GM19025 (cell line): ENCODE measurements around the gene NDUFAF7.
"Not testable (repeated sequence)": the region's sequence is repeated elsewhere in the genome, so short reads cannot be mapped to it uniquely, and the experiment has no call there.

Source experiments
- ATAC-seq: cut with Tn5 transposase; IDR thresholded peaks from one replicate; pipeline ENCODE4 v1.9.1; 2021; ENCODE audit warnings: mild to moderate bottlenecking, low read depth, moderate library complexity; ENCODE audit not compliant: unreplicated experiment

The NDUFAF7 gene, protein sequence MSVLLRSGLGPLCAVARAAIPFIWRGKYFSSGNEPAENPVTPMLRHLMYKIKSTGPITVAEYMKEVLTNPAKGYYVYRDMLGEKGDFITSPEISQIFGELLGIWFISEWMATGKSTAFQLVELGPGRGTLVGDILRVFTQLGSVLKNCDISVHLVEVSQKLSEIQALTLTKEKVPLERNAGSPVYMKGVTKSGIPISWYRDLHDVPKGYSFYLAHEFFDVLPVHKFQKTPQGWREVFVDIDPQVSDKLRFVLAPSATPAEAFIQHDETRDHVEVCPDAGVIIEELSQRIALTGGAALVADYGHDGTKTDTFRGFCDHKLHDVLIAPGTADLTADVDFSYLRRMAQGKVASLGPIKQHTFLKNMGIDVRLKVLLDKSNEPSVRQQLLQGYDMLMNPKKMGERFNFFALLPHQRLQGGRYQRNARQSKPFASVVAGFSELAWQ

DNA sequence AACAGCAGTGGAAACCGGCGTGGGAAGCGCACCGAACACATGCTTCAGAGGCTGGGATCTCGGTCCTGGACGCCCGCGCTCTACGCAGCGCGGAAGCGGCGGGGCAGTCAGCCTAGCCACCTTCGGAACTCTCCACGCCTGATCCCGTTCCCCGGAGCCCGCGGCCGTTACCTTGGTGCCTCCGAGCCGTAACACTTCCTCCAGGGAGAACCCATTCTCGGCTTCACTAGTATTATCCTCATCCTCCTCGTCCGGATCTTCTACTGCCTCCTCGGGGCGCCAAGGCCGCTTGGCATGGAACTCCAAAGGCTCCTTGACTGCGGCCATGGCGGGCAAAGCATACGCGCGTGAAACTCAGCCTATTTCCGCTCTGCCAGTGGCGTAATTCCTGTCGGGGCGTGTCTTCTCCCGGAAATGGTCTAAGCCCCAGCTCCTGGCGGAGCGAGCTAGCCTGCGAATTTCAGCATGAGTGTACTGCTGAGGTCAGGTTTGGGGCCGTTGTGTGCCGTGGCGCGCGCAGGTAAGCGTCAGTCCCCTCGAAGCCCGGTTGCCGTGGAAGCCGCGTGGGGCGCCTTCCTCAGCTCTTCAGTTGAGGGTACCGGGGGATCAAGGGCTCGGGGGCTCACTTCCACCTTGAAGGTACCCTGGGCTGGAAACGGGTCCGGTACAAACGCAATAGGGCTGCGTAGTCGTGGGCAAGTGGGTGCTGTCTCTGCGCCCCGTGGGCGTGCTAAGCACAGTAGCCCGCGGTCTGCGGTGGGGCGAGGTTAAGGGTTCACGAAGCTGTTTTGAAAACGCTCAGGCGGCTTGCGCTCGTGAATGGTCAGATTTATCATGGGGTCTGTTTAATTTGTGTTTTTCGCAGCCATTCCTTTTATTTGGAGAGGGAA is at the start of gene NDUFAF7, which contains the start of gene CEBPZ:
Gene NDUFAF7 (plus strand): TSS at position 418 of the 890 bp plus-strand sequence. CDS start 48 bp downstream, at position 466.
Gene CEBPZ (minus strand): TSS at position 356 of the 890 bp plus-strand sequence. CDS start 29 bp downstream, at position 327.
- peak; percentile 95 for ATAC-seq

DNA sequence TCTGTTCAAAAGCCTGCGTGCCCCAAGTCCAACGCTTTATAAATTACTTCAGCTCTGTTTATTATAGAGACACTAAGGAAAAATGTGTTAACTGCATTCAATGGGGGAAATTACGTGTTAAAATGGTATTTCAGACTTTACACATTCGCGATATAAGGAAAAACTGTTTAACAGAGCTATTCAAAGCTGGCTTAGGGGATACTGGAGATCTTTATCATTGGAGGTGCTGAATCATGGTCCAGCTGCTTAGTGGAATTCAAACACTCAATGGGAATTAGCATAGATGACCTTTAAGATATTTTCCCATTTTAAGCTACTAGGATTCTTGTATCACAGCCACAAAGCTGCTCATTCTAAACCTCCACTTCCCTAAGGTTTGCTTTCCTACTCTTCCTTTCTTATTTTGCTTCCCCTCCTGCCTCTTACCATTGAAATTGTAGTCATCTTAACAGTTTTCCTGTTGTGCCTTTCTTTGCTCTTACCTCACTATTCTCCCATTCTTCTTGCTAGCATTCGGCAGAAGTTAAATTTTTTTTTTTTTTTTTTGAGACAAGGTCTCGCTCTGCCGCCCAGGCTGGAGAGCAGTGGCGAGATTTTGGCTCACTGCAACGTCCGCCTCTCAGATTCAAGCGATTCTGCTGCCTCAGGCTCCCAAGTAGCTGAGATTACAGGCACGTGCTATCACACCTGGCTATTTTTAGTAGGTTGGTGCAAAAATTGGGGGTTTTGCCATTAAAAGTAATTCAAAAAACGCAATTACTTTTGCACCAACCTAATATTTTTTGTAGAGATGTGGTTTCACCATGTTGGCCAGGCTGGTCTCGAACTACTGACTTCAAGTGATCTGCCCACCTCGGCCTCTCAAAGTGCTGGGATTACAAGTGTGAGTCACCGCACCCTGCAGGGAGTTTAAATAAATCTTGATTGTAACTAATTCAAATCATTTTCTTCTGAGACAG is 49.5 kb upstream of the NDUFAF7 start:
- no peak for ATAC-seq

DNA sequence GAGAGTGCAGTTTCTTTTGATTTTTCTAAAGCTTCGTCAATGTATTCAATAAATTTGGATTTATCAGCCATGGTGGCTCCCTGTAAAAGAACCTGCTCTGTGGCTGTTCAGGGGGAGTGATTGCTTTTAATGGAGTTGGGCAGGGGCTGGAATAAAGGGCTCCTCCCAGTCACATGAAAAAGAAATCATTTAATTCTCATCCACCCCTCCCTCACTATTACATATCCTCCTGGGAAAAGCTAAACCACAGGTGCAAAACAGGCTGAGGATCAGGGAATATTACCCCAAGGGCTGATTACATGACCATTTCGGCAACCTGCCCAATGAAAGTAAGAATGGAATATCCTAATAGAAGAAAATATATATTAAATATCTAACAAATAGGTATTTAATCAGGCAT is 42.9 kb upstream of the NDUFAF7 start, which contains the start of gene SULT6B1:
Gene SULT6B1 (minus strand): TSS at position 101 of the 400 bp plus-strand sequence. CDS start 30 bp downstream, at position 71.
- ATAC-seq, result no peak

DNA sequence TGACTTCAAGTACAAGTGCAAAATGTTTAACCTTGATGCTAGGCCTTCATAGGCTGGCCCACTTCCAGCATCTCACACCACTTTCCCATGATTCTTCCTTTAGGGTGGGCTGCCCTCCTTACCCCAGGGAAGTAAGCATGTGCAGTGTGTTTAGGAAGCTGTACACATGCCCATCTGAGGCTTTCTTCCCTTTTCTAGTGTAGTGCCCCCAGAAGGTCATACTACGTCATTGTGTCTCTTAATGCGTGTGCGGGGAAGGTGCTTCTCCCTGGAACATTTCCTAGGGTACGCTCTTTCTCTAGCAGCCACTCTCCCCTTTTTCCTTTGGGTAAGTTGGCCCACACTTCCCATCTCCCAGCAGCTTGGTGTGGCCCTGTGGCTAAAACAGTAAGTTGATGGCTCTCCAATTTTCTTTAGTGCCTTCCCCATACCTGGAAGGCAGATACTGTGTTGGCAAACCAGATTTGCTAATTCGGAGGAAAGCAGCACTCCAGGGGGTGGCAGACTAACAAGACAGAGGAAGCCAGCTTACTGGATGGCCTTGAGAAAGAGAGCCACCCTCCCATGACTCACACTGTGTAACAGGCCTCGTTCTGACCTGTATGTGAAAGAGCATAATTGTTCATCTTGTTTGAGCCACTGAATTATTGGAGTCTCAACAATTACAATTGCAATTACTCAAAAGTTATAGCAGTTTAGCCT is 41.9 kb upstream of the NDUFAF7 start:
- ATAC-seq, result no peak

DNA sequence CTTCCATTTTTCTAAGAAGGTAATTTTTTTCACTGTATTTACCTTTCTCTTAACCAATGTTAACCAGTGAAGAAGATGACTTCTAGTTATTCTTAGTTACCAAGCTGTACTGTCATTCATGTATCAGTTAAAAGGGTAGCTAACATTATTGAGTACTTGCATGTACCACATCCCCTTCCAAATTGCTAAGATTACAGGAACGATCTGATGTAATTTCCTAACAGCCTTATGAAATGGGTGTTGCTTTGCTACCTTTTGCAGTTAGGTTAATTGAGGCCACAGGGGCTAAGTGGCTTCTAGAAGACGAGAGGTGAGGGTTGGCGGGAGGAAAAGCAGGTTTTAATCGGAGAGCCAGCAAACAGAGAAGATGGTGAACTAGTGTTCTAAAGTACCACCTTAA is 41.2 kb upstream of the NDUFAF7 start:
- ATAC-seq, result no peak

DNA sequence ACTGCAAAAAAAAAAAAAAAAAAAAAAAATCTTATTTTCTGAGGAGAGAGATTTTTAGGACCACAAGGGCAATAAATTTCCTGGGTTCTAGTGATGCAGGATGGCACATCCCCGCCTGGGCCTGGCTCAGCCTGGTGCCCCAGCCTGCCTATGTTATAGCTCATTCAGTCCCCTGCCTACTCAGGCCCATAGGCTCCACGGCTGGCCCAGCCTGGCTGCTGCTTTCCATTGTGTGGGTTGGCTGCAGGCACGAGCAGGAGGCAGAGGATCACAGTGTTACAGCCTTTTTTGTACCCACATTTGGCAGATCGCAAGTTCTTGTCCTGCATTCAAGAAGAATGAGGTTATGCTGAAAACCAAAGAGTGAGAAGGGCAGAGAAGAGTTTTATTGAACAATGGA is 40.2 kb upstream of the NDUFAF7 start:
- no peak for ATAC-seq

DNA sequence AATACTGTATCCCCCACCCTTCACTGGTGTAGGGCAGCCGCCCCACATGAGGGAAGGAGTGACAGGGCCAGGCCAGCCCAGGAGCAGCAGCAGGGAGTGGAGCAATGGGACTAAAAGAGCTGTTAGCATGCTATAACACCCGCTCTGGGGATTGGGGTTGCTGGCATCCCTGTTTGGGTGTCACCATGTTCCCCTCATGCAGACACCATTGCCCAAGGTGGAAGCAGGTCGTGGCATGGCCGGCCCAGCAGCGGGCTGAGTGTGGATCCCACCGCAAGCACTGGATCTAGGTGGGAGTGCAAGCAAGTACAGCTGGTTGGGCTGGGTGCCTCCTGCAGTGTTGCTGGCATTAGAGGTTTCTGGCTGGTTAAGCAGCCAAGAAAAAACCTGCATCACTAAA is 39.7 kb upstream of the NDUFAF7 start:
- ATAC-seq, result no peak

DNA sequence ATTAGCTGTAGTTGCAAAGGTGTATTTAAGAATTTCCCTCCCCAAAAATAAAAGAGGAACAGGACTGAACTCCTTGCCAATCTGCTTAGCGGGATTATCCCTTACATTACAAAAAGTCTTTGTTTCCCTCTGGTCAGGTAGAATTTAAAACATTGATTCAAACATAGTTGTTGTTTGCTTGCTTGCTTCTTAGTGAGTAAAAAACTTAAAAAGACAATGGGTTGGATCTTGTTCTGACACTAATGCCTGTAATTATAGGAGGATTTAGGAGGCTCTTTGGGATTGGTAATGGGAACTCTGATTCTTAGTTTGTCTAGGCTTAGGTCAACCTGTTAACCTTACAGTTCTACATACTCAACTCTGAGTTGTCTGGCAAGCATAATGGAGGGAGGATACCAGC is 38.9 kb upstream of the NDUFAF7 start:
- ATAC-seq, result no peak

DNA sequence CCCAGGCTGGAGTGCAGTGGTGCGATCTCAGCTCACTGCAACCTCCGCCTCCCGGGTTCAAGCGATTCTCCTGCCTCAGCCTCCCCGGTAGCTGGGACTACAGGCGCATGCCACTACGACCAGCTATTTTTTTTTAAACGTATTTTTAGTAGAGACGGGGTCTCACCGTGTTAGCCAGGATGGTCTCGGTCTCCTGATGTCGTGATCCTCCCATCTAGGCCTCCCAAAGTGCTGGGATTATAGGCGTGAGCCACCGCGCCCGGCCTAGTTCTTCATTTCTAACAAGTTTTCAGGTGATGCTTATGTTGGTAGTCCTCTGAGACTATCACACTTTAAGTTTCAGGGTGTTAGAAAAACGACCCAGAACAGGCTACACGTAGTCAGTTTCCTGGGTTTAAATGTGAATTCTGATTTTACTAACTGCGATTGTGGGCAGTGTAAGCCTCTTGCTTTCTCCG is 35.6 kb upstream of the NDUFAF7 start:
- not testable (repeated sequence) for ATAC-seq

DNA sequence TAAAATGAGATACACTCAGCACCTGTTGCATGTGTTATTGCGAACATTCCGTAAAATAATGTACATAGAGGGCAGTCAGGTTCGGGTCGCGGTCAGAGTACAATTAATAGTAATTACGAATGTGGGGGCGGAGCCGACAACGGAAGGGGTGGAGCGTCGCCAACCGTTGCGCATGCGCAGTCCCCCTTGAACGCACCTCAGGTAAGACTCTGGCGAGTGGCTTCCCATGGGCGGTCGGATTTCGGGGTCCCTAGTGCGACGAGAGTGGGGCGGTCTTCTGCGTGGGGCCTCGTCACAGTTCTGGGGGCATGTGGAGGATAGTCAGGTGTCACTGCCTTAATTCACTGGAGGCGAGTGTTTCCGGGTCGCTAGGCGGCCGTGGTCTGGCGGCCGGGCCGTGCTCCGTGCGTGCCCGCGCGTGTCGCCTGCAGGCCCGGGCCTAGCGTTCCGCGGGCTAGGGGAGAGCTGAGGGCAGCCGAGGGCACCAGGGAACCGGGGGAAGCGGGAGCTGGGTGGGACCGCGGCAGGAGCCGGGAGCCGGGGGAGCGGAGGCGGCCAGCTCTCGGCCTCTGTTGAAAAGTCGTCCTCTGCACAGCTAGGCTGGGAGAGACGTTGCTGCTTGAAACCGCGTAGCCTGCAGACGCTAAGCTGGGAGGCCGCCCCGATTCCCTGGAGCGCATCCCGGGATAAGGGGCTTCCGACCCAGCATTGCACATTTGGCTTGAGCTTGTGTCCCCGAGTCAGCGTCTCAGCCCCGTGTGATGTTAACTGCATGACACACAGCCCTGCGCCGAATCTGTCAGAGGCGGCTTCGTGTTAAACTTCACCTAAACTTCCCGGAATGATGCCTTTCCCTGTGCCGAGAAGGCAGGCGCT is 34.9 kb upstream of the NDUFAF7 start, which contains the start of gene CEBPZOS:
Gene CEBPZOS (plus strand): TSS at position 177 of the 876 bp plus-strand sequence. CDS start 3,209 bp downstream, outside the sequence.
- ATAC-seq, result peak; percentile 69

DNA sequence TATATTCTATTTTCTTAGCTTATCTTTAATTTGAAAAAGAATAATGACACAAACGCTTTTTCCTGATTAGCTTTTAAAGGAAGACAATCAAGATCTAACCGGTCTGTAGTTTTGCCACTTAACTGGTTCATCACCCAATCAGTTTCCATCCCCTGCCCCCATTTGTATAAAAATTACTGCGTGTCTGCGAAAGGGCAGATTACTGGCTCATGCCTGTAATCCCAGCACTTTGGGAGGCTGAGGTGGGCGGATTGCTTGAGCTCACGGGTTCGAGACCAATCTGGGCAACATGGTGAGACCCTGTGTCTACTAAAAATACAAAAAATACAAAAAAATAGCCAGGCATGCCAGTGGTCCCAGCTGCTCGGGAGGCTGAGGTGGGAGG is 32.8 kb upstream of the NDUFAF7 start:
- no peak for ATAC-seq

DNA sequence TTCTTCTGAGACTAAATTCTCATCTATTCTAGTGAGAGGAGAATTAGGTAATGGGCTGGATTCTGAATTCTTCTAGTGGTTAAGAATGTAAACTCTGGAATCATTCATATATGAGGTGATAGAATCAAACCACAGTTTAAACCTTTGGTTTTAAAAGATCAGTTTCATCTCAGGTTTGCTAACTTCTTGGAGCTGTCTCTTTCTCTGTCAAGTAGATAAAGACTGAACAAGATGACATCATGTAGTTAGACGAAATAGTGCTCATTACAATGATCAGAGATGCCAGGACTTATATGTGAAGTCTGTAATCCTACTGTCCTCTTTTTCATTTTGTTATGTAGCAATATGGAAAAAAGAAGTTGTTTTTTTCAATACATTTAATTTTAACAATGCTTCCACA is 30.2 kb upstream of the NDUFAF7 start:
- ATAC-seq, result no peak

DNA sequence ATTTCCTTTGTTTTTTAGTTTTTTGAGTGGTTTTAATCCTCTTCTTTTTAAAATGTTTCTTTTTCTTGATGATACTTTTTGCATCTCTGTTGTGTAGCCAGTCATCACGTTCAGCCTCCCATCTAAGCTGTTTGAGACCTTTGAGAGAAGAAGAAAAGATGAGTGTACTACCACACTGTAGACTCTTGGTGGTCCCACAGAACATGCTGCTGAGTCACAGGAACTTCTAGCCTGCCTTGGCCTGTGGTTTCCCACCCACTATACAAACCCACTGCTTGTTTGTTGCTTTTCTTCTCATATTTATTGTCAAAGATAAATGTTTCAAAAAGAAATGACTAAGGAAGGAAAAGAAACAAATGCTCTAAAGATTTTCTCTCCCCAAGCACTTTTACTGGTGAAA is 29.7 kb upstream of the NDUFAF7 start:
- no peak for ATAC-seq

DNA sequence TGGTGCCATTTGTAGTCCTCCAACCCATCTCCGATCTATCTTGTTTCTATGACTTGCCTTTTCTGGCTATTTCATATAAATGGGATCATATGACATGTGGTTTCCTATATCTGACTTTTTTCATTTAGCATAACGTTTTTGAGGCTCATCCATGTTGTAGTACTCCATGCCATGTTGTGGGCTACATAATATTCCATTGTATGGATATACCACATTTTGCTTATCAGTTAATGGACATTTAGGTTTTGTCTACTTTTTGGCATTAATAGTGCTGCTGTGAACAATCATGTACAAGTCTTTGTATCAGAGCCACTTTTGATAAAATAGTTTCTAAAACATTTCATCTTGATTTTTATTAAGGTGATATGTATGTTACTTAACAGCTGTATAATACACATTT is 27.8 kb upstream of the NDUFAF7 start:
- ATAC-seq, result no peak

DNA sequence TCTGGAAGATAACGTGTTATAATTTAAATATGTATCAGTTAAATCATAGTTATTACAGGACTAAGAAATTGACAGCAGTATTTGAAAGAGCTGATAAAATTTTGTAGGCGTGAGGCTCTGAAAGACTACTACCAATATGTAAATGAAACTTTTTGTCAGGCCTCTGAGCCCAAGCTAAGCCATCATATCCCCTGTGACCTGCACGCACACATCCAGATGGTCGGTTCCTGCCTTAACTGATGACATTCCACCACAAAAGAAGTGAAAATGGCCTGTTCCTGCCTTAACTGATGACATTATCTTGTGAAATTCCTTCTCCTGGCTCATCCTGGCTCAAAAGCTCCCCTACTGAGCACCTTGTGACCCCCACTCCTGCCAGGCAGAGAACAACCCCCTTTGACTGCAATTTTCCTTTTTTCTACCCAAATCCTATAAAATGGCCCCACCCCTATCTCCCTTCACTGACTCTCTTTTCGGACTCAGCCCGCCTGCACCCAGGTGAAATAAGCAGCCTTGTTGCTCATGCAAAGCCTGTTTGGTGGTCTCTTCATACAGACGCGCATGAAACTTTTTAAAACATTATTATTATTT is 26.3 kb upstream of the NDUFAF7 start:
- not testable (repeated sequence) for ATAC-seq

DNA sequence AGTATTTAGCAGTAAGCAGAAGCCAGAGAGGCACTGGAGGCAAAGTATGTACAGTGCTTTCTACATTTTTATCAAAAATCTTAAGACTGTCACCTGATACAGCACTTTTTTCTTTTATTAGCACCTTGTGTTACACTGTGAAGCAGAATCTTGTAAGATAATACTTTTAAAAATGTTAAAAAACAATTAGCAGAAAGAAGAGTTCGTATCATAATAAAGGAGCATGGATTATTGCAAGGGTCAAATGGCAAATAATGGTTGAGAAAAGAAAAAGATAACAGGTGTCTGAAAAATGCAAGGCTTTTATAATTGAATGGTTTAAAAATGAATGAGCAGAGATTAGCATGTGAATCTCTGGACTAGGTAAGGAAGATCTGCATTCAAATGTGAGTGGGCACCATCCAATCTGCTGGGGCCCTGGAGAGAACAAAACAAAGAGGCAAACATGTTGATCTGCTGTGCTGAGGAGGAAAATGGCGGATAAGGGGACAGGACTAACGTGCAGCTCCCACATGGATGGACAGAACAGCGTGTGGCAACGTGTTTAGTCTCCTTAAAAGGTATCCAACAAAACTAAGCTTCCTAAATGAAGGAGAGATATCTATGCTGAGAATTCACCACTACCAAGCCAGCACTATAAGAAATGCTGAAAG is 25.6 kb upstream of the NDUFAF7 start:
- no peak for ATAC-seq

DNA sequence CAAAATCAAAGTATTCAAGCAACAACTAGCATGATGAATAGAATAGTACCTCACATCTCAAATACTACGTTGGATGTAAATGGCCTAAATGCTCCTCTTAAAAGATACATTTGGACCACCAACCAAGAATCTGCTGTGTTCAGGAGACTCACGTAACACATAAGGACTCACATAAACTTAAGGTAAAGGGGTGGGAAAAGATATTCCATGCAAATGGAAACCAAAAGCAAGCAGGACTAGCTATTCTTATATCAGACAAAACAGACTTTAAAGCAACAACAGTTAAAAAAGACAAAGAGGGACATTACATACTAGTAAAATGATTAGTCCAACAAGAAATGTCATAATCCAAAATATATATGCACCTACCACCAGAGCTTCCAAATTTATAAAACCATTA is 24.7 kb upstream of the NDUFAF7 start:
- ATAC-seq, result not testable (repeated sequence)
